NCI-H2227 (cell line): ENCODE measurements around the gene MIF.
"Not testable (repeated sequence)": the region's sequence is repeated elsewhere in the genome, so short reads cannot be mapped to it uniquely, and the experiment has no call there.

ENCODE experiments used
- DNase-seq: peaks from one replicate; lab custom pipeline; 2025; ENCODE audit not compliant: unreplicated experiment; lab: John Stamatoyannopoulos, UW

Gene MIF

GRCh38 chr22:23900227-23900626, 6.0 kb downstream of the MIF start:
- not testable (repeated sequence) for DNase-seq

- DNase-seq, result no peak
These were observed 7.4 kb downstream of the MIF start for GRCh38 chr22:23901600-23901999.

GRCh38 chr22:23903328-23903971, 9.3 kb downstream of the MIF start:
- no peak for DNase-seq

- no peak for DNase-seq
These were observed 10.5 kb downstream of the MIF start for GRCh38 chr22:23904573-23905254.

- no peak for DNase-seq
These were observed 12.5 kb downstream of the MIF start for GRCh38 chr22:23906641-23907040.

GRCh38 chr22:23907423-23907822, 13.2 kb downstream of the MIF start:
- not testable (repeated sequence) for DNase-seq

- no peak for DNase-seq
These were observed 14.5 kb downstream of the MIF start for GRCh38 chr22:23908587-23909205.

- no peak for DNase-seq
These were observed 15.2 kb downstream of the MIF start for GRCh38 chr22:23909296-23909898.

GRCh38 chr22:23910496-23911190, 16.5 kb downstream of the MIF start:
- no peak for DNase-seq

- DNase-seq, result no peak
These were observed 17.3 kb downstream of the MIF start for GRCh38 chr22:23911318-23911980.

GRCh38 chr22:23912293-23912903, 18.2 kb downstream of the MIF start:
- DNase-seq, result no peak

- DNase-seq, result no peak
These were observed 19.1 kb downstream of the MIF start for GRCh38 chr22:23913306-23913660.

- peak; percentile 98 for DNase-seq
These were observed 19.6 kb downstream of the MIF start for GRCh38 chr22:23913661-23914353.

GRCh38 chr22:23915290-23915689, 21.1 kb downstream of the MIF start:
- DNase-seq, result no peak

GRCh38 chr22:23920267-23920611, 26.1 kb downstream of the MIF start:
- DNase-seq, result not testable (repeated sequence)

GRCh38 chr22:23921586-23922201, 27.5 kb downstream of the MIF start:
- not testable (repeated sequence) for DNase-seq

- DNase-seq, result no peak
These were observed 28.7 kb downstream of the MIF start for GRCh38 chr22:23922921-23923320.

GRCh38 chr22:23925020-23925606, 30.9 kb downstream of the MIF start:
- DNase-seq, result no peak

GRCh38 chr22:23926561-23926960, 32.4 kb downstream of the MIF start:
- no peak for DNase-seq
